ENCODE results near the gene SV2B.

- TF ChIP-seq, protein P1, sequence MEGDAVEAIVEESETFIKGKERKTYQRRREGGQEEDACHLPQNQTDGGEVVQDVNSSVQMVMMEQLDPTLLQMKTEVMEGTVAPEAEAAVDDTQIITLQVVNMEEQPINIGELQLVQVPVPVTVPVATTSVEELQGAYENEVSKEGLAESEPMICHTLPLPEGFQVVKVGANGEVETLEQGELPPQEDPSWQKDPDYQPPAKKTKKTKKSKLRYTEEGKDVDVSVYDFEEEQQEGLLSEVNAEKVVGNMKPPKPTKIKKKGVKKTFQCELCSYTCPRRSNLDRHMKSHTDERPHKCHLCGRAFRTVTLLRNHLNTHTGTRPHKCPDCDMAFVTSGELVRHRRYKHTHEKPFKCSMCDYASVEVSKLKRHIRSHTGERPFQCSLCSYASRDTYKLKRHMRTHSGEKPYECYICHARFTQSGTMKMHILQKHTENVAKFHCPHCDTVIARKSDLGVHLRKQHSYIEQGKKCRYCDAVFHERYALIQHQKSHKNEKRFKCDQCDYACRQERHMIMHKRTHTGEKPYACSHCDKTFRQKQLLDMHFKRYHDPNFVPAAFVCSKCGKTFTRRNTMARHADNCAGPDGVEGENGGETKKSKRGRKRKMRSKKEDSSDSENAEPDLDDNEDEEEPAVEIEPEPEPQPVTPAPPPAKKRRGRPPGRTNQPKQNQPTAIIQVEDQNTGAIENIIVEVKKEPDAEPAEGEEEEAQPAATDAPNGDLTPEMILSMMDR (conservative IDR thresholded peaks at IDR 0.05): no peak
- TF ChIP-seq ZFX (IDR thresholded peaks at IDR 0.05): no peak
Measured at GRCh38 chr15:91228890-91229289, 128.8 kb downstream of the SV2B start.

Data from C4-2B (cell line).